Endothelial cell of umbilical vein (primary cell): ENCODE data around the gene EBF4. TPM values are rescaled to one million over a fixed set of nuclear protein-coding genes. Genes with fewer than 3 reads are reported as not detected.

ENCODE experiments used
- BruUV-seq: library from RNA; stranded (reverse); fragments of 400-500 nt; replicated peaks from 2 replicates; lab custom pipeline; 2021; lab: Mats Ljungman, UMichigan
- CTCF ChIA-PET: fragments of 300-600, 350-600 bp; sonication (Branson Sonifier 250); formaldehyde crosslinking; loops from one replicate; lab custom pipeline; 2021; ENCODE audit warnings: antibody characterized with exemption, inconsistent platforms; lab: Charles Lee
- POLR2A ChIA-PET: fragments of 300-600, 350-600 bp; sonication (Branson Sonifier 250); formaldehyde crosslinking; loops from one replicate; lab custom pipeline; 2021; ENCODE audit warnings: antibody characterized with exemption, inconsistent platforms; lab: Charles Lee
- DNase-seq: peaks from one replicate; pipeline ENCODE4 v3.0.0-alpha.2; 2011; ENCODE audit warnings: low read depth, low spot score
- FAIRE-seq: peaks from 2 replicates; lab custom pipeline; 2011; peaks lifted over from hg19 to GRCh38; lab: Jason Lieb, UNC
- H2AFZ ChIP-seq: 2 replicates; pipeline ENCODE4 v1.6.0; 2012; ENCODE audit warnings: low read depth, low read length, control low read depth, inconsistent platforms
- H3K27ac ChIP-seq: 2 replicates; pipeline ENCODE4 v1.5.1; 2011; ENCODE audit warnings: low read depth, mild to moderate bottlenecking, control low read depth, low read length, moderate library complexity; ENCODE audit not compliant: insufficient read depth
- H3K27me3 ChIP-seq, 2 experiments: 2 replicates each; pipeline versions ENCODE4 v1.6.0 to v1.6.1; 2011; ENCODE audit warnings: low read length in 2 of 2, mixed read lengths in 1 of 2; ENCODE audit not compliant: control insufficient read depth in 2 of 2, insufficient read depth in 2 of 2
- H3K36me3 ChIP-seq, 2 experiments: 2 replicates in 1 of 2; 3 replicates in 1 of 2; pipeline ENCODE4 v1.5.1; 2011; ENCODE audit warnings: low read length in 2 of 2, mild to moderate bottlenecking in 1 of 2, moderate library complexity in 1 of 2; ENCODE audit not compliant: control insufficient read depth in 2 of 2, insufficient read depth in 2 of 2; ENCODE audit errors: extremely low read depth in 1 of 2
- H3K4me1 ChIP-seq: 3 replicates; pipeline ENCODE4 v1.5.1; 2011; ENCODE audit warnings: mild to moderate bottlenecking, low read length; ENCODE audit not compliant: control insufficient read depth, insufficient read depth; ENCODE audit errors: extremely low read depth
- H3K4me2 ChIP-seq: 2 replicates; pipeline ENCODE4 v1.6.1; 2011; ENCODE audit warnings: low read length, control low read depth, mixed read lengths; ENCODE audit not compliant: insufficient read depth
- H3K4me3 ChIP-seq, 3 experiments: fragments of 200-600 bp in 1 of 3; sonication (generic), shearing (Covaris generic) in 1 of 3; replicated peaks in 1 of 3; 2 replicates each; pipeline ENCODE4 v1.5.1; 2011 to 2016; ENCODE audit warnings: control low read depth in 3 of 3, low read length in 3 of 3, mild to moderate bottlenecking in 2 of 3, inconsistent platforms in 1 of 3, low read depth in 1 of 3, moderate library complexity in 1 of 3; ENCODE audit not compliant: insufficient read depth in 1 of 3
- H3K79me2 ChIP-seq: 2 replicates; pipeline ENCODE4 v1.6.0; 2012; ENCODE audit warnings: low read length, inconsistent platforms; ENCODE audit not compliant: control insufficient read depth, insufficient read depth
- H3K9ac ChIP-seq: replicated peaks from 2 replicates; pipeline ENCODE3; 2011; ENCODE audit warnings: low read length, control low read depth; ENCODE audit not compliant: insufficient read depth; ENCODE audit errors: extremely low read depth
- H3K9me1 ChIP-seq: replicated peaks from 3 replicates; pipeline ENCODE4 v1.6.0; 2011; ENCODE audit warnings: mild to moderate bottlenecking, low read length; ENCODE audit not compliant: control insufficient read depth, insufficient read depth; ENCODE audit errors: extremely low read depth
- H3K9me3 ChIP-seq: replicated peaks from 2 replicates; pipeline ENCODE4 v1.5.1; 2012; ENCODE audit warnings: low read length, inconsistent platforms; ENCODE audit not compliant: control insufficient read depth, insufficient read depth
- H4K20me1 ChIP-seq: replicated peaks from 2 replicates; pipeline ENCODE3; 2011; ENCODE audit warnings: mild to moderate bottlenecking, low read length; ENCODE audit not compliant: control insufficient read depth, insufficient read depth; ENCODE audit errors: extremely low read depth
- CTCF ChIP-seq, 2 donors: IDR thresholded peaks; 1 replicate in 1 of 2; 2 replicates in 1 of 2; pipeline ENCODE4 v1.5.1; 2011; ENCODE audit warnings: low read length in 2 of 2, mild to moderate bottlenecking in 2 of 2, moderate library complexity in 2 of 2, control low read depth in 1 of 2, inconsistent platforms in 1 of 2, low read depth in 1 of 2; ENCODE audit not compliant: insufficient read depth in 1 of 2; ENCODE audit errors: extremely low read depth in 1 of 2
- EZH2 ChIP-seq: IDR thresholded peaks from 2 replicates; pipeline ENCODE4 v1.6.1; 2012; ENCODE audit warnings: borderline replicate concordance, low read depth, mild to moderate bottlenecking, moderate library complexity, low read length, inconsistent platforms; ENCODE audit not compliant: severe bottlenecking
- FOS ChIP-seq: IDR thresholded peaks from 2 replicates; pipeline ENCODE4 v1.6.1; 2011; ENCODE audit warnings: mild to moderate bottlenecking, low read length, moderate library complexity, borderline replicate concordance; ENCODE audit not compliant: insufficient read depth
- GATA2 ChIP-seq: IDR thresholded peaks from 2 replicates; pipeline ENCODE4 v1.7.0; 2011; ENCODE audit warnings: low read depth, mild to moderate bottlenecking, moderate library complexity, mixed read lengths, low read length; ENCODE audit not compliant: insufficient read length, insufficient read depth
- JUN ChIP-seq: IDR thresholded peaks from 2 replicates; pipeline ENCODE4 v1.6.1; 2011; ENCODE audit warnings: borderline replicate concordance, low read depth; ENCODE audit not compliant: insufficient read length, insufficient read depth
- MYC ChIP-seq: IDR thresholded peaks from one replicate; pipeline ENCODE4 v1.6.1; 2011; ENCODE audit warnings: mild to moderate bottlenecking, low read depth, low read length
- POLR2A ChIP-seq: IDR thresholded peaks from 2 replicates; pipeline ENCODE4 v1.6.1; 2012; ENCODE audit warnings: low read depth, mild to moderate bottlenecking, control low read depth, low read length
- POLR2AphosphoS5 ChIP-seq: IDR thresholded peaks from 2 replicates; pipeline ENCODE4 v1.6.1; 2012; ENCODE audit warnings: low read depth, mild to moderate bottlenecking, control low read depth, low read length, moderate library complexity; ENCODE audit not compliant: insufficient read depth
- dilution Hi-C: fragments of 300-500 bp; cut with MboI; formaldehyde crosslinking; loops from one replicate; pipeline ENCODE4 v1.15.0; 2019; ENCODE audit warnings: low sequenced_read_pairs; ENCODE audit not compliant: extremely low pct_ligation_motif_present
- intact Hi-C: fragments of 100-400 bp; cut with micrococcal nuclease; formaldehyde crosslinking; loops from one replicate; pipeline ENCODE4 v1.10.0; 2022
- polyA plus RNA-seq, 4 experiments: library from polyadenylated mRNA; depleted of rRNA in 3 of 4; stranded (reverse) in 3 of 4; unstranded in 1 of 4; fragments of >200 nt; gene quantifications; 2 replicates each; pipeline versions ENCODE4 v1.2.1 to v1.2.3, GENCODE V29; 2011 to 2012; ENCODE audit warnings: missing spikeins in 1 of 4
- total RNA-seq: library from RNA; stranded (reverse); gene quantifications from 2 replicates; pipeline ENCODE4 v1.2.3, GENCODE V29; 2021
- TF ChIP-seq, protein P1 (sequence below): IDR thresholded peaks from 2 replicates; pipeline ENCODE4 v1.6.1; 2011; ENCODE audit not compliant: insufficient read depth, insufficient read length

The EBF4 gene
- total and polyA plus RNA-seq, 2 donors (not counting 3 experiments of a cell fraction or from before 2014, with no cell fraction given), result 2.7 to 3.4 TPM

DNA sequence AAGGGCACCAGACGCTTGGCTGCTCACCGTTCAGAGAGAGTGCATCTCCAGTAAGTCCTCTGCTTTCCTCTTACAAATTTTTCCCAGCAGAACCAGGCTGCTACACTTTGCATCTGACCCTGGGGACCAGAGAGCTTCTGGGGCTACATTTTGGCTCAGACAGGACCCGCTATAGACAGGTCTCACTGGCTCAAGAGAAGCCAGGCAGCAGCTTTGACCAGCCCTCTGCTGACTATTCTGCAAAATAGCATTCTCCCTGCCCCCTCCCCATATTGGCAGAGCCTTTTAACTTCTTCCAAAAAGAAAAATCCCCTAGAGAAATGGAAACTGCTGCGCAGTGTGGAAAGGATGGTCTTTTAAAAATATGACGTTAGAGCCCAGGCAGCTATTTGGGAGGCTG is 70.6 kb downstream of the EBF4 start:
- Histone ChIP-seq H3K4me3 (no peak overlapping the region), H2AFZ (no peak overlapping the region), H3K27ac (no peak overlapping the region), H3K9me3 (no peaks in the 10 kb centered on the region), H3K4me1 (peaks cover 1% of the 10 kb centered on the region), H3K9ac (no peak overlapping the region), H4K20me1 (no peaks in the 10 kb centered on the region), H3K27me3 (peaks cover 0 to 3% of the 10 kb centered on the region in 2 experiments), H3K4me2 (no peak overlapping the region), H3K36me3 (no peaks in the 10 kb centered on the region), H3K9me1 (no peaks in the 10 kb centered on the region), H3K79me2 (no peaks in the 10 kb centered on the region)
- intact Hi-C loops (no loop called here), dilution Hi-C loops (no loop called here)
- no peak for FAIRE-seq
- ChIA-PET CTCF (interaction anchor here (0.6 to 1.9 kb wide), 4 partner anchors 10 to 89 kb away, joined by 3 to 6 read pairs (median 4); no protein-coding TSS in a partner anchor), POLR2A (no interaction called here)
- DNase-seq, result no peak
- no TSS peak for BruUV-seq
- no peak for TF ChIP-seq FOS
- TF ChIP-seq CTCF (IDR thresholded peaks at IDR 0.05; ENCODE audit: extremely low read depth in 1 of 2, insufficient read depth in 1 of 2, low read depth in 1 of 2, low read length in 2 of 2), result no peak
- TF ChIP-seq, protein P1, sequence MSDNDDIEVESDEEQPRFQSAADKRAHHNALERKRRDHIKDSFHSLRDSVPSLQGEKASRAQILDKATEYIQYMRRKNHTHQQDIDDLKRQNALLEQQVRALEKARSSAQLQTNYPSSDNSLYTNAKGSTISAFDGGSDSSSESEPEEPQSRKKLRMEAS, result no peak
- TF ChIP-seq MYC, result no peak
- no peak for TF ChIP-seq POLR2AphosphoS5
- no peak for TF ChIP-seq POLR2A
- no peak for TF ChIP-seq GATA2
- no peak for TF ChIP-seq EZH2
- TF ChIP-seq JUN, result no peak
